ENCODE results near the gene OR9Q2.

- TF ChIP-seq, protein P1, sequence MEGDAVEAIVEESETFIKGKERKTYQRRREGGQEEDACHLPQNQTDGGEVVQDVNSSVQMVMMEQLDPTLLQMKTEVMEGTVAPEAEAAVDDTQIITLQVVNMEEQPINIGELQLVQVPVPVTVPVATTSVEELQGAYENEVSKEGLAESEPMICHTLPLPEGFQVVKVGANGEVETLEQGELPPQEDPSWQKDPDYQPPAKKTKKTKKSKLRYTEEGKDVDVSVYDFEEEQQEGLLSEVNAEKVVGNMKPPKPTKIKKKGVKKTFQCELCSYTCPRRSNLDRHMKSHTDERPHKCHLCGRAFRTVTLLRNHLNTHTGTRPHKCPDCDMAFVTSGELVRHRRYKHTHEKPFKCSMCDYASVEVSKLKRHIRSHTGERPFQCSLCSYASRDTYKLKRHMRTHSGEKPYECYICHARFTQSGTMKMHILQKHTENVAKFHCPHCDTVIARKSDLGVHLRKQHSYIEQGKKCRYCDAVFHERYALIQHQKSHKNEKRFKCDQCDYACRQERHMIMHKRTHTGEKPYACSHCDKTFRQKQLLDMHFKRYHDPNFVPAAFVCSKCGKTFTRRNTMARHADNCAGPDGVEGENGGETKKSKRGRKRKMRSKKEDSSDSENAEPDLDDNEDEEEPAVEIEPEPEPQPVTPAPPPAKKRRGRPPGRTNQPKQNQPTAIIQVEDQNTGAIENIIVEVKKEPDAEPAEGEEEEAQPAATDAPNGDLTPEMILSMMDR (IDR thresholded peaks at IDR 0.05; ENCODE audit: insufficient read depth, low read length, poor library complexity, severe bottlenecking) = no peak
- no peak for TF ChIP-seq EZH2phosphoT487 (conservative IDR thresholded peaks at IDR 0.05; ENCODE audit: low read length)
Measured at GRCh38 chr11:58188770-58189169, at the start of gene OR9Q2.
